Fibroblast of lung (primary cell): ENCODE data around the gene B3GAT3. TPM values are rescaled to one million over a fixed set of nuclear protein-coding genes. Genes with fewer than 3 reads are reported as not detected.
A peak's percentile ranks its signal among the peaks of the same experiment; 100 is the strongest.

Experiments
- DNase-seq, 2 donors: peaks; one replicate each; pipeline versions ENCODE4 v3.0.0 to v3.0.0-alpha.2; 2010; ENCODE audit warnings: low read depth in 2 of 2
- H2AFZ ChIP-seq: 2 replicates; pipeline ENCODE4 v1.5.1; 2012; ENCODE audit warnings: low read length, control low read depth, inconsistent platforms
- H3K27ac ChIP-seq: 2 replicates; pipeline ENCODE4 v1.5.1; 2011; ENCODE audit warnings: low read length, control low read depth; ENCODE audit not compliant: insufficient read depth
- H3K27me3 ChIP-seq: 2 replicates; pipeline ENCODE4 v1.5.1; 2011; ENCODE audit warnings: mild to moderate bottlenecking, low read length; ENCODE audit not compliant: control insufficient read depth, insufficient read depth
- H3K36me3 ChIP-seq: 2 replicates; pipeline ENCODE4 v1.5.1; 2011; ENCODE audit warnings: low read length; ENCODE audit not compliant: control insufficient read depth, insufficient read depth
- H3K4me1 ChIP-seq: 2 replicates; pipeline ENCODE4 v1.5.1; 2011; ENCODE audit warnings: low read length; ENCODE audit not compliant: control insufficient read depth, insufficient read depth; ENCODE audit errors: extremely low read depth
- H3K4me2 ChIP-seq: 2 replicates; pipeline ENCODE4 v1.5.1; 2011; ENCODE audit warnings: low read length, control low read depth; ENCODE audit not compliant: insufficient read depth; ENCODE audit errors: extremely low read depth
- H3K4me3 ChIP-seq, 4 experiments: fragments of 200-600 bp in 1 of 4; sonication (generic) in 1 of 4; replicated peaks in 1 of 4; 2 replicates each; pipeline ENCODE4 v1.5.1; 2011 to 2016; ENCODE audit warnings: low read length in 4 of 4, low read depth in 3 of 4, mild to moderate bottlenecking in 3 of 4, control low read depth in 2 of 4, inconsistent platforms in 1 of 4, mixed read lengths in 1 of 4; ENCODE audit not compliant: insufficient read depth in 1 of 4; ENCODE audit errors: control extremely low read depth in 1 of 4
- H3K79me2 ChIP-seq: 2 replicates; pipeline ENCODE4 v1.5.1; 2012; ENCODE audit warnings: mild to moderate bottlenecking, low read length, inconsistent platforms; ENCODE audit not compliant: control insufficient read depth, insufficient read depth
- H3K9ac ChIP-seq: 2 replicates; pipeline ENCODE4 v1.5.1; 2011; ENCODE audit warnings: mild to moderate bottlenecking, low read length, control low read depth; ENCODE audit not compliant: insufficient read depth
- H3K9me3 ChIP-seq: 2 replicates; pipeline ENCODE4 v1.5.1; 2012; ENCODE audit warnings: low read depth, low read length; ENCODE audit not compliant: control insufficient read depth, insufficient read depth
- H4K20me1 ChIP-seq: 2 replicates; pipeline ENCODE4 v1.5.1; 2011; ENCODE audit warnings: low read length; ENCODE audit not compliant: control insufficient read depth, insufficient read depth; ENCODE audit errors: extremely low read depth
- EZH2 ChIP-seq: IDR thresholded peaks from 2 replicates; pipeline ENCODE4 v1.5.1; 2012; ENCODE audit warnings: low read length, control low read depth, mild to moderate bottlenecking; ENCODE audit errors: missing control alignments
- polyA minus RNA-seq: library from RNA; depleted of rRNA, polyadenylated mRNA; stranded (reverse); fragments of >200 nt; gene quantifications from 2 replicates; pipeline ENCODE4 v1.2.3, GENCODE V29; 2011; ENCODE audit warnings: low replicate concordance
- polyA plus RNA-seq, 2 donors: library from polyadenylated mRNA; depleted of rRNA in 1 of 2; stranded (reverse) in 1 of 2; unstranded in 1 of 2; fragments of >200 nt; gene quantifications; 2 replicates each; pipeline ENCODE4 v1.2.1, GENCODE V29; 2011 to 2012; ENCODE audit warnings: missing spikeins in 1 of 2
- total RNA-seq: library from RNA; depleted of rRNA; stranded (reverse); fragments of >200 nt; gene quantifications from 2 replicates; pipeline ENCODE4 v1.2.1, GENCODE V29; 2014
- TF ChIP-seq, protein P1 (sequence below), 2 donors: IDR thresholded peaks in 1 of 2; conservative IDR thresholded peaks in 1 of 2; 1 replicate in 1 of 2; 2 replicates in 1 of 2; pipeline ENCODE4 v1.5.1; 2011 to 2012; ENCODE audit warnings: low read length in 2 of 2, control low read depth in 1 of 2, inconsistent platforms in 1 of 2, low read depth in 1 of 2, mild to moderate bottlenecking in 1 of 2

Gene B3GAT3
- 29.1 and 30.8 TPM in 2 replicates for total RNA-seq
- polyA plus RNA-seq, result 15.9 and 17.6 TPM in 2 replicates
- polyA plus RNA-seq (2012), result 25.3 and 35.4 TPM in 2 replicates
- 15.4 and 17.9 TPM in 2 replicates for polyA minus RNA-seq

DNA sequence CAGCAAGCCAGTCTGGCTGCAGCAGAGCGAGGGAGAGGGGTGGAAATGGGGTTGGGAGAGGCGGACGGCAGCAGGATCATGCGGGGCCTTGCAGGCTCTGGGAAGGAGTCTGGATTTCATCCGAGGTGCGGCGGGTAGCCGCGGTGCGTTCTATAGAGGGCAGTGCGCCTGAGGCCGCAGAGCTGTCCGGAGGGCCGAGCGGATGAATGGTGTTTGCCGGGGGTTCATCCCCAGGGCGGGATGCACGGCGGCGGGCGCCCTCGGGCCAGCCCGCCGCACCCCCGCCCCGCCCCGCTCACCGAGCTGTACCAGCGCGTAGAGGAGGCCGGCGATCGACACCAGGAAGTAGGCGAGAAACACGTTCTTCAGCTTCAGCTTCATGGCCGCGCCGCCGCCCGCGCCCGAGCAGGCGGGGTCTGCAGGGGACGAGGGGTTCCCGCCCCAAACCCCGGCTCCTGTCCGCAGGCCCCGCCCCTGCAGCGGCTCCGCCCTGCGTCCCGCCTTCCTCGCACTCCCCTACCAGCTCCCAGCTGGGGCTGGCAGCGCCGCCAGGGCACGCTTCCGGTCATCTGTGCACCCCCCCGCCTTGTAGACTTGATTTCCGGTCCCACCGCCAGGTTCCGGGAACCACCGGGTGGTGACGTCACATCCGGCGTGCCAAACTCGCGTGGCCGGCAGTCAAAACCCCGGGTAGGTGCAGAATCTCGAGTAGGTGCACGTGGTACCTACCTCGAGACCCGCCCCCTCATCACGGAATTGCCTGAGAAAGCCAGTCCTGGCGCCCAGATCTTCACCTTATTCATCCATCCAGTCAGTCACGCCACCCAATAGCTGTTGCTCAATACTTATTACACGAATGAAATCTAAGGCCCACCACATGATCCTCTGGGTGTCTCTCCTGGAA is at the start of gene B3GAT3:
Gene B3GAT3, minus strand, starts transcription at position 420 of the 904 bp plus-strand sequence. Its CDS starts 39 bp downstream, at position 381.
- H3K27ac ChIP-seq, result peak within 1 kb of the TSS; percentile 70
- peak within 1 kb of the TSS; percentile 84 to 95 (median 86) for H3K4me3 ChIP-seq
- H3K4me2 ChIP-seq, result peak within 1 kb of the TSS; percentile 98
- peak within 1 kb of the TSS; percentile 64 for H3K9ac ChIP-seq
- H2AFZ ChIP-seq, result peak within 1 kb of the TSS; percentile 25
- H3K4me1 ChIP-seq, result peaks cover 4% of the 10 kb centered on the region
- peaks cover 4% of the 10 kb centered on the region for H3K79me2 ChIP-seq
- no peaks in the 10 kb centered on the region for H3K9me3 ChIP-seq
- peak; percentile 98 to 99 for DNase-seq
- peaks cover 7% of the 10 kb centered on the region for H3K36me3 ChIP-seq
- no peaks in the 10 kb centered on the region for H3K27me3 ChIP-seq
- no peak for TF ChIP-seq EZH2
- TF ChIP-seq, protein P1, sequence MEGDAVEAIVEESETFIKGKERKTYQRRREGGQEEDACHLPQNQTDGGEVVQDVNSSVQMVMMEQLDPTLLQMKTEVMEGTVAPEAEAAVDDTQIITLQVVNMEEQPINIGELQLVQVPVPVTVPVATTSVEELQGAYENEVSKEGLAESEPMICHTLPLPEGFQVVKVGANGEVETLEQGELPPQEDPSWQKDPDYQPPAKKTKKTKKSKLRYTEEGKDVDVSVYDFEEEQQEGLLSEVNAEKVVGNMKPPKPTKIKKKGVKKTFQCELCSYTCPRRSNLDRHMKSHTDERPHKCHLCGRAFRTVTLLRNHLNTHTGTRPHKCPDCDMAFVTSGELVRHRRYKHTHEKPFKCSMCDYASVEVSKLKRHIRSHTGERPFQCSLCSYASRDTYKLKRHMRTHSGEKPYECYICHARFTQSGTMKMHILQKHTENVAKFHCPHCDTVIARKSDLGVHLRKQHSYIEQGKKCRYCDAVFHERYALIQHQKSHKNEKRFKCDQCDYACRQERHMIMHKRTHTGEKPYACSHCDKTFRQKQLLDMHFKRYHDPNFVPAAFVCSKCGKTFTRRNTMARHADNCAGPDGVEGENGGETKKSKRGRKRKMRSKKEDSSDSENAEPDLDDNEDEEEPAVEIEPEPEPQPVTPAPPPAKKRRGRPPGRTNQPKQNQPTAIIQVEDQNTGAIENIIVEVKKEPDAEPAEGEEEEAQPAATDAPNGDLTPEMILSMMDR (conservative IDR thresholded peaks at IDR 0.05 in 1 of 2, IDR thresholded peaks at IDR 0.05 in 1 of 2; ENCODE audit: low read depth in 1 of 2, low read length in 2 of 2), result no peak
- H4K20me1 ChIP-seq, result no peaks in the 10 kb centered on the region

DNA sequence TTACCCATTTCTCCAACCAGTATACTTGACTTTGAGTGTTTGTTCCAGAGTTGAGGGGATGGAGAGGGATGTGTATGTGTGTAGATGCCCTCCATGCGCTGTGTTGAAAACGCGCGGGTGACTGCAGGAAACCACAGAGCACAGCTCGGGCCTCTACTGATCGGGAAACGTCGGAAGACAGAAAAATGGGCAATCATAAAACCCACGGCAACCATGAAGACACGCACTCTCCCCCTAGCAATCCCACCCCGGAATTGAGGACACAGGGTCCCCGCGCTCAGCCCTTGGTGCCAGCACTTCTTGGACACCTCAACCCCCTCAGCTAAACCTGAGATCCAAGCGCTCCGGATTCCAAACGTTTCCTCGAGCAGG is 49.4 kb upstream of the B3GAT3 start:
- no peak for DNase-seq
- peak overlapping the region; percentile 51 to 92 (median 66) for H3K4me3 ChIP-seq
- no peaks in the 10 kb centered on the region for H3K27me3 ChIP-seq
- H3K9ac ChIP-seq, result peak overlapping the region; percentile 66
- no peaks in the 10 kb centered on the region for H4K20me1 ChIP-seq
- H3K4me2 ChIP-seq, result peak overlapping the region; percentile 75
- peaks cover 18% of the 10 kb centered on the region for H3K79me2 ChIP-seq
- peaks cover 8% of the 10 kb centered on the region for H3K4me1 ChIP-seq
- peak overlapping the region; percentile 68 for H2AFZ ChIP-seq
- H3K9me3 ChIP-seq, result no peaks in the 10 kb centered on the region
- TF ChIP-seq, protein P1 (conservative IDR thresholded peaks at IDR 0.05 in 1 of 2, IDR thresholded peaks at IDR 0.05 in 1 of 2; ENCODE audit: low read depth in 1 of 2, low read length in 2 of 2), result no peak
- no peak for TF ChIP-seq EZH2
- peak overlapping the region; percentile 70 for H3K27ac ChIP-seq
- peaks cover 10% of the 10 kb centered on the region for H3K36me3 ChIP-seq

DNA sequence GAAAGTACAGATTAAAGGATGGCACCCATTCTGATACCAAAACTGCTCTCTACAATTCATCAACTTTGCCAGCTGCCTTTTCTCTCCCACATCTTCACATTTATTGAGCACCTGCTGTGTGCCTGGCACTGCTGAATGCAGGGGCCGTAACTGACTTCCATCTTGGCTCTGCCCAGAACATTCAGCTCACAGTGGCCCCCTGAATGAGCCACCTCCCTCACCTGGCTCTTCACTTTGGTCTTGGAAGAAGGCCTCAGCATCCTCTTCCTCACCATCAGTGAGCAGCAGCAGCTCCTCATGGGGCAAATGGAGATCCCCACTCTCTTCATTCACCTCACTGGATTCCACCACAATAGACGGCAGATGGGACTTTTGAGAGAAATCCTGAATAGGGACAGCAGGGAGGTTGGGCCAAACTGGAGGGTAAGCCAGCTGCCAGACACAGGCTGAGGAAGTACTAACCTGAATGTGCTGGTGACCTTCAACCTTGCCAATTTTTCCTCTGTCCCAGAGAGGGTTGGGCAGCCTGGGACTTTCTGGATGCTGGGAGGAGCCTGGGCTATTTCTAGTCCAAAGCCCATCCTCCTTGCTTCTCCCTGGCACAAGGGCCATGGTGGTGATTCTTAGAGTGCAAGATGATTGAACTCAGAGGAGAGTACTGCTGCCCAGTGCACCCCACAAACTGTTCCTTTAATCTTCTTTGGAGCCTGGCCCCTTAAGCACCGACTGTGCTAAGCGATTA is 47.8 kb upstream of the B3GAT3 start:
- Histone ChIP-seq H3K9me3 (no peaks in the 10 kb centered on the region), H3K79me2 (peaks cover 30% of the 10 kb centered on the region), H3K4me2 (no peak overlapping the region), H3K9ac (no peak overlapping the region), H4K20me1 (no peaks in the 10 kb centered on the region), H2AFZ (no peak overlapping the region), H3K4me3 (no peak overlapping the region), H3K27me3 (no peaks in the 10 kb centered on the region), H3K36me3 (peaks cover 11% of the 10 kb centered on the region), H3K4me1 (peaks cover 10% of the 10 kb centered on the region), H3K27ac (no peak overlapping the region)
- no peak for TF ChIP-seq EZH2
- TF ChIP-seq, protein P1 (conservative IDR thresholded peaks at IDR 0.05 in 1 of 2, IDR thresholded peaks at IDR 0.05 in 1 of 2; ENCODE audit: low read depth in 1 of 2, low read length in 2 of 2), result no peak
- DNase-seq, result no peak
